Endodermal cell (in vitro differentiated cells): Measurements from ENCODE around the gene LETMD1. TPM values are rescaled to one million over a fixed set of nuclear protein-coding genes. Genes with fewer than 3 reads are reported as not detected.

Experiments
- DNase-seq: peaks from one replicate; pipeline ENCODE4 v3.0.0-alpha.2; 2017
- H3K27ac ChIP-seq: 2 replicates; pipeline ENCODE4 v1.5.1; 2013; ENCODE audit warnings: mild to moderate bottlenecking, low read depth, low read length, moderate library complexity
- H3K27me3 ChIP-seq: 2 replicates; pipeline ENCODE4 v1.6.1; 2013; ENCODE audit warnings: mild to moderate bottlenecking, low read length, moderate library complexity; ENCODE audit not compliant: insufficient read depth, control insufficient read depth, poor library complexity, severe bottlenecking
- H3K36me3 ChIP-seq: 2 replicates; pipeline ENCODE4 v1.7.0; 2013; ENCODE audit warnings: mild to moderate bottlenecking, low read length, moderate library complexity; ENCODE audit not compliant: control insufficient read depth, insufficient read depth
- H3K4me1 ChIP-seq: one replicate; pipeline ENCODE4 v1.7.0; 2013; ENCODE audit warnings: low read length; ENCODE audit not compliant: control insufficient read depth, insufficient read depth
- H3K4me3 ChIP-seq: 2 replicates; pipeline ENCODE4 v1.5.1; 2013; ENCODE audit warnings: mild to moderate bottlenecking, low read length, moderate library complexity
- H3K9ac ChIP-seq: 2 replicates; pipeline ENCODE4 v1.6.1; 2013; ENCODE audit warnings: mild to moderate bottlenecking, low read length, moderate library complexity; ENCODE audit not compliant: poor library complexity, severe bottlenecking; ENCODE audit errors: extremely low read depth
- H3K9me3 ChIP-seq: 2 replicates; pipeline ENCODE4 v1.6.1; 2013; ENCODE audit warnings: mild to moderate bottlenecking, low read length, moderate library complexity; ENCODE audit not compliant: control insufficient read depth
- H3K27ac Mint-ChIP-seq: 2 replicates; pipeline ENCODE4 v1.8.0; 2020; ENCODE audit warnings: mixed read lengths
- H3K27me3 Mint-ChIP-seq: 2 replicates; pipeline ENCODE4 v1.8.0; 2021; ENCODE audit warnings: mild to moderate bottlenecking, mixed read lengths; ENCODE audit not compliant: insufficient read depth
- H3K36me3 Mint-ChIP-seq: 2 replicates; pipeline ENCODE4 v1.8.0; 2020; ENCODE audit warnings: low read depth, mixed read lengths
- H3K4me1 Mint-ChIP-seq: 2 replicates; pipeline ENCODE4 v1.8.0; 2020; ENCODE audit warnings: mixed read lengths
- H3K4me3 Mint-ChIP-seq: 2 replicates; pipeline ENCODE4 v1.8.0; 2020; ENCODE audit warnings: mild to moderate bottlenecking, moderate library complexity, mixed read lengths
- H3K9me3 Mint-ChIP-seq: 2 replicates; pipeline ENCODE4 v1.8.0; 2020; ENCODE audit warnings: mild to moderate bottlenecking, mixed read lengths
- WGBS, 2 experiments: methylation state at CpG; one replicate each; pipeline versions ENCODE4 v1.1.5 to v1.1.7; 2013; ENCODE audit warnings: missing lambda C conversion rate in 2 of 2, mixed read lengths in 1 of 2; ENCODE audit not compliant: insufficient coverage in 1 of 2, insufficient read length in 1 of 2; 5-methylcytosine and 5-hydroxymethylcytosine counted together
- total RNA-seq, 2 donors: library from RNA; stranded (reverse); fragmentation: NEBNext Ultra II Directional in 1 of 2; extraction: Animal tissue kit (Norgen Biotek cat#: 25700) in 1 of 2; gene quantifications; 2 replicates in 1 of 2; 3 replicates in 1 of 2; pipeline ENCODE4 v1.2.1, GENCODE V29; 2021
- TF ChIP-seq, protein P1 (sequence below): fragments of 200-600 bp; sonication (generic); conservative IDR thresholded peaks from 2 replicates; pipeline ENCODE4 v1.5.0; 2021; ENCODE audit warnings: antibody characterized with exemption, mild to moderate bottlenecking

LETMD1 gene
- total RNA-seq, 2 donors from 2014 or later = 34.8 to 40.2 TPM

DNA sequence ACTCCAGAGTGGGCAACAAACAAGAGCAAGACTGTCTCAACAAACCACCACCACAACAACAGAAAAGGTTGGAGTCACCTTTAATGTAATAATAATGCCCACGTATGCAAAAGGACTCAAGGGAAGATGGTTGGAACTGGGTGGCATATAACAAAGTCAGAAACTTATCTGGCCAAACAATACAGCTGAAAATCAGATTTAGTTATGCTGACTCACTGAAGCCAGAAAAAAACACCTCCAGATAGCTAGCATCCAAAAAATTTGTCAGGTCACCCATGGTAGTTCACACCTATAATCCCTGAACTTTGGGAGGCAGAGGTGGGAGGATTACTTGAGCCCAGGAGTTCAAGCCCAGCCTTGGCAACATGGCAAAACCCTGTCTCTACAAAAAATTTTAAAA is 46.3 kb upstream of the LETMD1 start:
- H3K9ac ChIP-seq = no peak overlapping the region
- Mint-ChIP-seq H3K27ac (no peak overlapping the region), H3K9me3 (no peaks in the 10 kb centered on the region), H3K27me3 (no peaks in the 10 kb centered on the region), H3K36me3 (peaks cover 60% of the 10 kb centered on the region), H3K4me1 (no peaks in the 10 kb centered on the region), H3K4me3 (no peak overlapping the region)
- TF ChIP-seq, protein P1, sequence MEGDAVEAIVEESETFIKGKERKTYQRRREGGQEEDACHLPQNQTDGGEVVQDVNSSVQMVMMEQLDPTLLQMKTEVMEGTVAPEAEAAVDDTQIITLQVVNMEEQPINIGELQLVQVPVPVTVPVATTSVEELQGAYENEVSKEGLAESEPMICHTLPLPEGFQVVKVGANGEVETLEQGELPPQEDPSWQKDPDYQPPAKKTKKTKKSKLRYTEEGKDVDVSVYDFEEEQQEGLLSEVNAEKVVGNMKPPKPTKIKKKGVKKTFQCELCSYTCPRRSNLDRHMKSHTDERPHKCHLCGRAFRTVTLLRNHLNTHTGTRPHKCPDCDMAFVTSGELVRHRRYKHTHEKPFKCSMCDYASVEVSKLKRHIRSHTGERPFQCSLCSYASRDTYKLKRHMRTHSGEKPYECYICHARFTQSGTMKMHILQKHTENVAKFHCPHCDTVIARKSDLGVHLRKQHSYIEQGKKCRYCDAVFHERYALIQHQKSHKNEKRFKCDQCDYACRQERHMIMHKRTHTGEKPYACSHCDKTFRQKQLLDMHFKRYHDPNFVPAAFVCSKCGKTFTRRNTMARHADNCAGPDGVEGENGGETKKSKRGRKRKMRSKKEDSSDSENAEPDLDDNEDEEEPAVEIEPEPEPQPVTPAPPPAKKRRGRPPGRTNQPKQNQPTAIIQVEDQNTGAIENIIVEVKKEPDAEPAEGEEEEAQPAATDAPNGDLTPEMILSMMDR = no peak
- H3K36me3 ChIP-seq = peaks cover 60% of the 10 kb centered on the region
- H3K27ac ChIP-seq = no peak overlapping the region
- 100% methylated on average over 1 of the region's 1 CpG; no CpG with 5 or more reads in 1 of the 2 experiments for WGBS, 2 experiments
- H3K9me3 ChIP-seq = no peaks in the 10 kb centered on the region
- no peaks in the 10 kb centered on the region for H3K4me1 ChIP-seq
- no peaks in the 10 kb centered on the region for H3K27me3 ChIP-seq
- no peak overlapping the region for H3K4me3 ChIP-seq
- no peak for DNase-seq

DNA sequence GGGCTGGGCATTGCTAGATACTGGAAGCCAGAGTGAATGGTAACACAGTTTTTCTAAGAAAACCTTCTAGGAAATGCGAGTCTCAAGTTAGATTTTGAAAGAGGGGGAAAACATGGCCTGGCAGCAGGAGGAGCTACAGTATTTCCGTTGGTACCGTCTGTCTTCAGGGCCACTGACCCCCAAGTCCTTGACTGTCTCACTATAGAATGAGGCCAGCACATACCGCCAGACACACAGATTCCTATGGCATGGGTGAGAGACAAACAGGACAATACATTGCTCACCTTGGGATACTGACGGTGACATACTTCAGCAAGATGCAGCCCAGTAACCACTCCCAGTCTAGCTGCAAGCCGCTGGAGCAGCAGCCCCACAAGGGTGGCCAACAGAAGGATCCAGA is 43.6 kb upstream of the LETMD1 start:
- peak; percentile 55 for DNase-seq
- WGBS, 2 experiments = 88 to 92% methylated on average over 6 of the region's 6 CpGs
- Mint-ChIP-seq H3K27ac (no peak overlapping the region), H3K4me1 (peaks cover 5% of the 10 kb centered on the region), H3K36me3 (peaks cover 69% of the 10 kb centered on the region), H3K27me3 (no peaks in the 10 kb centered on the region), H3K4me3 (no peak overlapping the region), H3K9me3 (no peaks in the 10 kb centered on the region)
- Histone ChIP-seq H3K4me1 (no peaks in the 10 kb centered on the region), H3K36me3 (peaks cover 59% of the 10 kb centered on the region), H3K9ac (no peak overlapping the region), H3K27ac (peak overlapping the region; percentile 9), H3K4me3 (no peak overlapping the region), H3K9me3 (no peaks in the 10 kb centered on the region), H3K27me3 (no peaks in the 10 kb centered on the region)
- TF ChIP-seq, protein P1 = no peak

DNA sequence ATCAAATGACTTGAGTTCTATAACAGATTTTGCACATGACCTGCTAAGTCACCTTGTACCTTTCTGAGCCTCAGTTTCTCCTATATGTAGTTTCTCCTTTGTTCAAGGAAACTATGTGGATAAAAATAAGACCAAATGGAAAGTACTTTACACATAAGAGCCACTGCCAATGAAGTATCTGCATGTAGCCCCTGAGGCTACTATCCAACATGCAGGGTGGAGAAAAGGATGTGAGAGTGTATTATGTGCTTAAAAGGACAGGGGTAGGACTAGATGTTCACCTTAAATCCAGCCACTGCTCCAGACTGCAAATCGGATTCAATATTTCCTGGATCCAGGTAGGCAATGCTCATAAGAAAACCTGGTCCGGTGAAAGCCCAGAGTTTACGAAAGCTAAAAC is 43.1 kb upstream of the LETMD1 start:
- no peaks in the 10 kb centered on the region for H3K9me3 ChIP-seq
- H3K27ac ChIP-seq = peak overlapping the region; percentile 9
- H3K4me1 ChIP-seq = no peaks in the 10 kb centered on the region
- no peaks in the 10 kb centered on the region for H3K27me3 Mint-ChIP-seq
- no peak overlapping the region for H3K4me3 ChIP-seq
- TF ChIP-seq, protein P1 = no peak
- H3K27me3 ChIP-seq = no peaks in the 10 kb centered on the region
- no peaks in the 10 kb centered on the region for H3K9me3 Mint-ChIP-seq
- peaks cover 5% of the 10 kb centered on the region for H3K4me1 Mint-ChIP-seq
- H3K9ac ChIP-seq = no peak overlapping the region
- H3K27ac Mint-ChIP-seq = peak overlapping the region; percentile 59
- peaks cover 57% of the 10 kb centered on the region for H3K36me3 ChIP-seq
- WGBS, 2 experiments = 94 to 100% methylated on average over 2 to 3 of the region's 3 CpGs
- H3K36me3 Mint-ChIP-seq = peaks cover 67% of the 10 kb centered on the region
- no peak for DNase-seq
- no peak overlapping the region for H3K4me3 Mint-ChIP-seq
